ENCODE data around the gene HCAR3.

The HCAR3 gene

DNA sequence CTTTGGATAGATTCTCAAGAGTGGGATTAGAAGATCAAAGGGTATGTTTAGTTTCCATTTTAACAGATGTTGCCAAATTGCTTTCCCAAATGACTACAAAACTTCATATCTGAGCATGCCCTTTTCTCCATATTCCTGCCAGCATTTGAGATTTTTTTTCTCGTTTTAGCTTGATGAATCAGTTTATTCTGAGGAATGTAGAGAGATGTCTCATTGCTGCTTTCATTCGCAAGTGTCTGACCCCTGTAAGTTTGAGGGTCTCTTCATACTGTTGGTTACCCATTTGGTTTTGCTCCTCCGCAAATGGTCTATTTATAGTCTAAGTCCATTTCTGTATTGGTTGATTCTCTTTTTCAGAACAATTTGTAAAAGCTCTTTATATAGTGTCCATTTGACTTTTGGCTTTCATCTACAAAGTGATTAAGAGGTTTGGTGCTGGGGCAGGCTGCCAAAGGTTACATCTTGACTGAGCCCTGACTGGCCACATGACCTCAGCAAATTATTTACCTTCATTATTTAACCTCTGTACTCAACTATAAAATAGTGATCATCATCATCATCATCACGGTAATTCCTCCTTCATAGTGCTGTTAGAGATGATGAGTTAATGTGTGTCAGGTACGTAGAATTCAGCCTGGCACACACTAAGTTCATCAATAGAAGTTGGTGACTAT, 47.1 kb downstream of the HCAR3 start:
- peak; percentile 70 for DNase-seq (ENCODE audit: low read depth)

GRCh38 chr12:122668268-122668667, 48.3 kb downstream of the HCAR3 start:
- DNase-seq (ENCODE audit: low read depth) = no peak

DNA sequence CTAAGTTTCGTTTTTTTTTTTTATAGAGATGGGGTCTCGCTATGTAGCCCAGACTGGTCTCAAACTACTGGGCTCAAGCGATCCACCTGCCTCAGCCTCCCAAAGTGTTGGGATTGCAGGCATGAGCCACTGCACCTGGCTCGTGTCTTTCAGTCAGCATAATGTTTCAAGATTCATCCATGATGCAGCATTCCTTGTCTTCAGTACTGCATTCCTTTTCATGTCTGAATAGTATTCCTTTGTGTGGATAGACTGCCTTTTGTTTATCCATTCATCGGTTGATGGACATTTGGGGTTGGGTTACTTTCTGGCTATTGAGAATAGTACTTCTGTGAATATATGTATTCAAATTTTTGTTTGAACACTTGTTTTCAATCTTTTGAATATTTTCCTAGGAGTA, 50.9 kb downstream of the HCAR3 start:
- DNase-seq (ENCODE audit: low read depth) = no peak

DNA sequence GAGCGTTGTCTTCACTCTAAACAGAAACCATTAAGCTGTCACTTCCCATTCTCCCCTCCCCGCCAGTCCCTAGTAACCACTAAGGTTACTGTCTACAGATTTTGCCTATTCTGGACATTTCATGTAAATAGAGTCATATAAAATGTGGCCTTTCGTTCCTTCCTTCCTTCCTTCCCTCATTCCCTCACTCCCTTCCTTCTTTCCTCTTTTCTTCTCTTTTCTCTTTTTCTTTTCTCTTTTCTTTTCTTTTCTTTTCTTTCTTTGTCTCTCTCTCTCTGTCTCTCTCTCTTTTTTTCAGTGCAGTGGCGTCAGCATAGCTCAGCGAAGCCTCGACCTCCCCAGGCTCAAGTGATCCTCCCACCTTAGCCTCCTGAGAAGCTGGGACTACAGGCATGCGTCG, 51.3 kb downstream of the HCAR3 start:
- no peak for DNase-seq (ENCODE audit: low read depth)

Data from amniotic epithelial cell (primary cell).